Activated CD4-positive, alpha-beta T cell treated with anti-CD3 and anti-CD28 coated beads, Interleukin-2, amount 10 ng/mL, durations not matched to agents 24 days and 14 days (primary cell): Measurements from ENCODE around the gene LGR6. TPM values are rescaled to one million over a fixed set of nuclear protein-coding genes. Genes with fewer than 3 reads are reported as not detected.

Experiments used
- DNase-seq: peaks from one replicate; pipeline ENCODE4 v3.0.0; 2022
- H3K27ac Mint-ChIP-seq: one replicate; pipeline ENCODE4 v1.8.0; 2022; ENCODE audit warnings: mild to moderate bottlenecking, mixed read lengths
- H3K27me3 Mint-ChIP-seq: one replicate; pipeline ENCODE4 v1.8.0; 2022; ENCODE audit warnings: mixed read lengths
- H3K36me3 Mint-ChIP-seq: one replicate; pipeline ENCODE4 v1.8.0; 2022; ENCODE audit warnings: low read depth, mild to moderate bottlenecking, mixed read lengths
- H3K4me1 Mint-ChIP-seq: one replicate; pipeline ENCODE4 v1.8.0; 2021; ENCODE audit warnings: mixed read lengths
- H3K4me3 Mint-ChIP-seq: one replicate; pipeline ENCODE4 v1.8.0; 2022; ENCODE audit warnings: mild to moderate bottlenecking, moderate library complexity, mixed read lengths
- H3K9me3 Mint-ChIP-seq: one replicate; pipeline ENCODE4 v1.8.0; 2021; ENCODE audit warnings: mixed read lengths
- intact Hi-C: fragments of 100-400 bp; cut with micrococcal nuclease; formaldehyde crosslinking; loops from one replicate; pipeline ENCODE4 v1.15.1; 2023
- total RNA-seq: library from RNA; stranded (reverse); gene quantifications from 2 replicates; pipeline ENCODE4 v1.2.3, GENCODE V29; 2022

The LGR6 gene
- total RNA-seq, 1 donor from 2014 or later = not detected

GRCh38 chr1:202281316-202282024 lies 87.9 kb downstream of the LGR6 start:
- Mint-ChIP-seq H3K4me3 (no peak overlapping the region), H3K4me1 (peaks cover 10% of the 10 kb centered on the region), H3K27ac (no peak overlapping the region), H3K27me3 (peaks cover 22% of the 10 kb centered on the region), H3K36me3 (no peaks in the 10 kb centered on the region), H3K9me3 (no peaks in the 10 kb centered on the region)
- intact Hi-C loops = no loop called here
- DNase-seq = no peak

DNA sequence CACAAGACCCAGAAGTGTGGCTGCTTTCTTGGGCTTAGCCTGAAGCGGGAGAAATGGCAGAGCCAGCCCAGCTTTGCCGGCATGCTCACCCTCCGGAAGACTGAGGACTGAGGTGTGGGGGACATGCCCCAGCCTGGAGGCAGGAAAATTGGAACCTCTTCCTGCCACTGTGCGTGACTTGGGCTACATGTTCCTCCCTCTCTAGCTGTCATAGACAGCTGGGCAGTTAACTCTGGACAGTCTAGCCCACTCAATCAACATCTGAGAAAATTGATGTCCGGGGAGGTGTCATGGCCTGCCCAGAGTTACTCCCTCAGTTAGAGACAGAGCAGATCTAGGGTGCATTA lies 88.4 kb downstream of the LGR6 start:
- Mint-ChIP-seq H3K9me3 (no peaks in the 10 kb centered on the region), H3K4me3 (no peak overlapping the region), H3K36me3 (no peaks in the 10 kb centered on the region), H3K27me3 (peaks cover 22% of the 10 kb centered on the region), H3K27ac (no peak overlapping the region), H3K4me1 (peaks cover 10% of the 10 kb centered on the region)
- intact Hi-C loops = no loop called here
- DNase-seq = no peak

DNA sequence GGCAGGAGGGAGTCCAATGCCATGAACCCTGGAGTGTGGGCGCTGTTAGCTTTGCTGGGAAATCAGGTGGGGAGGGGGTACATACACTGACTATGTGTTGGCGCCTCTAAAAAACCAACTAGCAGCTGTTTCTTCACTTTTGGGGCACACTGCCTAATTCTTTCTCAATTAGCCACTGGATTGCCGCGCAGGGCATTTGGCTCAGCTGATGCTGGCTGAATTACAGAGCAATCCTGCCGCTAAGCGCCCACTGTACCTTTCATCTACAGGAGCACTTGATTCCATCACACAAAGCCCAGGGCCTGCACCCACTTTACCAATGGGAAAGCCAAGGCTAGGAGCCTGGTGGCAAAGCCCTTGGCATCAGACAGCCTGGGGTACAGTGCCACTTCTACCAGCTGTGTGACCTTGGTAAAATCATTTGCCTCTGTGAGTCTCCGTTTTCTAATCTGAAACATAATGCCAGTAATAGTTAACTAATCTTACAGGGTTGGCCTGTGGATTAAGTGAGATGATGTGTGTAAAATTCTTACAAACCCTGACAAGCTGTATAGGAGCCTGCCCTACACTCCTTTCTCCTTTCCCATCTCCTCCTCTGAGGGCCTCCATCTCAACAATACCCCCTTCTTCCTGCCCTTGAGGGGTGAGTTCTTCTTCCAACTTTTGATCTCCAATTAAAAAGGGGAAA lies 89.1 kb downstream of the LGR6 start:
- peaks cover 10% of the 10 kb centered on the region for H3K4me1 Mint-ChIP-seq
- no peak for DNase-seq
- H3K36me3 Mint-ChIP-seq = no peaks in the 10 kb centered on the region
- H3K4me3 Mint-ChIP-seq = no peak overlapping the region
- peaks cover 25% of the 10 kb centered on the region for H3K27me3 Mint-ChIP-seq
- H3K27ac Mint-ChIP-seq = no peak overlapping the region
- no peaks in the 10 kb centered on the region for H3K9me3 Mint-ChIP-seq
- intact Hi-C loops = no loop called here

DNA sequence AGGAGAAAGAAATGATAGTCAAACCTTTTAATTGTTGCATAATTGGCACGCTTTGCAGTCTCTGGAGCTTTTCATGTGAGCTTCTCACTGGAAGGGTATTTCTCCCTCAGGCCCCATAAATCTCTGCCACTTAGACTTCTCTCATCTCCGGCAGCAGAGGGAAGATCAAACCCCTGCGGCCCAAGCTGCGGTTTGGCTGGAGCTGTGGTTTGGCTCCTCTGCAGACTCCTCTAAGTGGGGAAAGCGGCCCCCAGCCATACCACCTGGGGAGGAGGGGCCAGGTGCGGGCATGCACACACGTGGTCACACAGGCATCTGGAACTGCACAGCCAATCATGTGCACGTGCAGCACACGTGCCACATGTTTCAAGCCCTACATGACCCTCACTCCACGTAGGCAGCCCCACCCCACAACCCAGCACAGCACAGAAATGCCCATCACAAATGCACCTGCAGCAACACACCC lies 89.8 kb downstream of the LGR6 start:
- DNase-seq = peak; percentile 63
- intact Hi-C loops = no loop called here

DNA sequence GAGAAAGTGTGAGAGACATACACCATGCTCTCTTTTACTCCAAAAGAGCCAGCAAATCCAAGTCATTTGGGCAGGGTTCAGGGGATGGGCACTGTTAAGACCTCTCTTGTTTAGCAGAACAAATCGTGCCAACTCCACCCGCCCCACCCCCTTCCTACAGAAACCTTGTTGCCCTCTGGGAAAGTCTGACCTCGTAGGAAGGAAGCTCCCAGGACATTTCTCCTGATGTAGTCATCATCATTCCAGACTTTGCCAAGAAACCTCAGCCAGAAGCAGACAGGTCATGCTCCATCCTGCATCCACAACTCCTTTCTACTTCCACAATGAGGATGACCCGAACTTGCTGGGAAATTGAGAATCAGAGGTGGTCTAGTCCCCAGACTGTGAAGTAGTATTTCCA lies 90.4 kb downstream of the LGR6 start:
- Mint-ChIP-seq H3K4me3 (no peak overlapping the region), H3K9me3 (no peaks in the 10 kb centered on the region), H3K27ac (no peak overlapping the region), H3K4me1 (peaks cover 10% of the 10 kb centered on the region), H3K27me3 (peaks cover 26% of the 10 kb centered on the region), H3K36me3 (no peaks in the 10 kb centered on the region)
- intact Hi-C loops = no loop called here
- no peak for DNase-seq

More for the DNA sequence above, 89.8 kb downstream of the LGR6 start:
- Mint-ChIP-seq H3K4me1 (peaks cover 10% of the 10 kb centered on the region), H3K4me3 (no peak overlapping the region), H3K36me3 (no peaks in the 10 kb centered on the region), H3K9me3 (no peaks in the 10 kb centered on the region), H3K27ac (no peak overlapping the region), H3K27me3 (peaks cover 26% of the 10 kb centered on the region)

- Mint-ChIP-seq H3K4me1 (peaks cover 10% of the 10 kb centered on the region), H3K36me3 (no peaks in the 10 kb centered on the region), H3K4me3 (no peak overlapping the region), H3K9me3 (no peaks in the 10 kb centered on the region), H3K27me3 (peaks cover 24% of the 10 kb centered on the region), H3K27ac (no peak overlapping the region)
- intact Hi-C loops = no loop called here
- no peak for DNase-seq
Measured at GRCh38 chr1:202285908-202286307, 92.3 kb downstream of the LGR6 start.

DNA sequence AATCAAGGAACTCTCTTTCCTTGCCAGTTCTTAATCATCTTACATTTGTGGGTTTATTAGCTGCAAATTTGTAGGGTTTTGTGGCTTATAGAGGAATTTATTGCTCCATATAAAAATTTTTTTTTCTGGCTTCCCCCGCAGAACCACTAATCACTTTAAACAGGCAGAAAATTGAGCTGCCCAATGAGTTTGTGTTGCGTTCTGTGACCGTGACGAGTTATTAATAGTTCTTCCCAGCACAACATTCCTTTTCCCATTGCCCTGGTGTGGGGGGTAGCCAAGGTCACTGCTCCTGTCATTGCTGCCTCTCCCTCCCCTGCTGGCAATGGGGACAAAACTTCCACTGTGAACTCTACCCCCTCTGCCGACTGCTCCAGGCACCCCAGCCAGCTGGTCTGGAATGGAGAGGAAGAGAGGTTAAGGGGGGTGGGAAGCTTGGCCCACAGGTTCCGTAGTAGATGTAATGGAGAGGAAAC lies 93.1 kb downstream of the LGR6 start:
- Mint-ChIP-seq H3K36me3 (no peaks in the 10 kb centered on the region), H3K27me3 (peaks cover 27% of the 10 kb centered on the region), H3K4me1 (peaks cover 7% of the 10 kb centered on the region), H3K27ac (no peak overlapping the region), H3K4me3 (no peak overlapping the region), H3K9me3 (no peaks in the 10 kb centered on the region)
- intact Hi-C loops = no loop called here
- no peak for DNase-seq

DNA sequence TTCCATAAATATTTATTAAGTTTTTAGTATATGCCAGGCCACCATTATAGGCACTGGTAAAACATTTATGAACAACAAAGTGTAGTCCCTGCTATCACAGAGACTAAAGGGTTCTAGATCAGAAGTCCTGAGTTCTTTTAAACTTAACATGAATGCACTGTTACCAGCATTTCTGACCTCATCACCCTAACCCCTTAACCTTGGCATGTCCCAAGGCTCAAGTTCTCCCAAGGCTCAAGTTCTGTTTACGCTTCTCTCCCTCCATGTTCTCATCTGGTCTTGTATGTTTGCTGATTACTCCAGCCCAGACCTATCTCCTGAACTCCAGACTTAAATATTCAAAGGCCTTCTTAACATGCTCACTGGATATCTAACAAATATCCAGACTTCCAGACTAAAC lies 93.6 kb downstream of the LGR6 start:
- H3K4me3 Mint-ChIP-seq = no peak overlapping the region
- peaks cover 7% of the 10 kb centered on the region for H3K4me1 Mint-ChIP-seq
- no peaks in the 10 kb centered on the region for H3K36me3 Mint-ChIP-seq
- no peak for DNase-seq
- H3K27ac Mint-ChIP-seq = no peak overlapping the region
- H3K27me3 Mint-ChIP-seq = peaks cover 30% of the 10 kb centered on the region
- intact Hi-C loops = no loop called here
- no peaks in the 10 kb centered on the region for H3K9me3 Mint-ChIP-seq

- Mint-ChIP-seq H3K9me3 (no peaks in the 10 kb centered on the region), H3K27ac (no peak overlapping the region), H3K4me1 (peaks cover 5% of the 10 kb centered on the region), H3K4me3 (no peak overlapping the region), H3K36me3 (no peaks in the 10 kb centered on the region), H3K27me3 (peaks cover 28% of the 10 kb centered on the region)
- intact Hi-C loops = no loop called here
- no peak for DNase-seq
Measured at GRCh38 chr1:202288177-202288576, 94.6 kb downstream of the LGR6 start.

GRCh38 chr1:202289009-202289408 lies 95.4 kb downstream of the LGR6 start:
- DNase-seq = no peak

DNA sequence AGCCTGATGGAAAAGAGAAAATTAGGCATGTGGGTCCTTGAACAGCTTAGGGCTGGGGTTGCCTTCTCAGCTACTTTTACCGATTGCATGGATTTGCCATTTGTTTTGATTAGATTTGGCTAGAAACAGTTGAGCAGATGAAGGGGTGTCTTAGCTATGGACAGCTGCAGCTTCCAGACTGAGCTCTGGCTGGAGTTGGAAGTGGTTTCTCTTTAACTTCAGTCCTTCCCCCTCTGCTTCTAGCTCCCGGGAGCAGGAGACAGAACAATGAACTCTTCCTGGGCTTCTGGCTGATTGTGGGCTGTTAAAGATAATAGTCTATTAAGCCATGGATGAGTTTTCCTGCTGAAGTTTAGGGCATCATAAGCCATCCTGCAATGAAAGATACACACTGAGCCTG lies 97.4 kb downstream of the LGR6 start:
- intact Hi-C loops = no loop called here
- no peak for DNase-seq
- H3K36me3 Mint-ChIP-seq = no peaks in the 10 kb centered on the region
- H3K4me3 Mint-ChIP-seq = no peak overlapping the region
- peaks cover 13% of the 10 kb centered on the region for H3K4me1 Mint-ChIP-seq
- H3K27me3 Mint-ChIP-seq = peaks cover 27% of the 10 kb centered on the region
- H3K27ac Mint-ChIP-seq = no peak overlapping the region
- no peaks in the 10 kb centered on the region for H3K9me3 Mint-ChIP-seq

More at GRCh38 chr1:202289009-202289408, 95.4 kb downstream of the LGR6 start:
- intact Hi-C loops = no loop called here
- Mint-ChIP-seq H3K4me3 (no peak overlapping the region), H3K4me1 (no peaks in the 10 kb centered on the region), H3K27me3 (peaks cover 29% of the 10 kb centered on the region), H3K36me3 (no peaks in the 10 kb centered on the region), H3K27ac (no peak overlapping the region), H3K9me3 (no peaks in the 10 kb centered on the region)

- H3K36me3 Mint-ChIP-seq = no peaks in the 10 kb centered on the region
- no peak overlapping the region for H3K4me3 Mint-ChIP-seq
- H3K9me3 Mint-ChIP-seq = no peaks in the 10 kb centered on the region
- no peak overlapping the region for H3K27ac Mint-ChIP-seq
- peaks cover 27% of the 10 kb centered on the region for H3K27me3 Mint-ChIP-seq
- no peak for DNase-seq
- intact Hi-C loops = no loop called here
- peaks cover 18% of the 10 kb centered on the region for H3K4me1 Mint-ChIP-seq
Measured at GRCh38 chr1:202291961-202292712, 98.5 kb downstream of the LGR6 start.

- no peak overlapping the region for H3K27ac Mint-ChIP-seq
- H3K36me3 Mint-ChIP-seq = no peaks in the 10 kb centered on the region
- no peak overlapping the region for H3K4me3 Mint-ChIP-seq
- DNase-seq = no peak
- H3K4me1 Mint-ChIP-seq = peaks cover 18% of the 10 kb centered on the region
- peaks cover 22% of the 10 kb centered on the region for H3K27me3 Mint-ChIP-seq
- intact Hi-C loops = no loop called here
- no peaks in the 10 kb centered on the region for H3K9me3 Mint-ChIP-seq
Measured at GRCh38 chr1:202292773-202293172, 99.2 kb downstream of the LGR6 start.

GRCh38 chr1:202293569-202293968 lies 100.0 kb downstream of the LGR6 start:
- H3K27ac Mint-ChIP-seq = no peak overlapping the region
- DNase-seq = no peak
- H3K4me1 Mint-ChIP-seq = peaks cover 18% of the 10 kb centered on the region
- no peaks in the 10 kb centered on the region for H3K36me3 Mint-ChIP-seq
- H3K9me3 Mint-ChIP-seq = no peaks in the 10 kb centered on the region
- H3K27me3 Mint-ChIP-seq = peaks cover 20% of the 10 kb centered on the region
- H3K4me3 Mint-ChIP-seq = no peak overlapping the region
- intact Hi-C loops = no loop called here
